Measurements from ENCODE around the gene RTN4R.

Gene RTN4R

GRCh38 chr22:20298803-20299745 is 31.0 kb upstream of the RTN4R start:
- Mint-ChIP-seq H3K27ac (ENCODE audit: low read depth) (no peak overlapping the region), H3K36me3 (ENCODE audit: insufficient read depth) (no peaks in the 10 kb centered on the region), H3K4me1 (peaks cover 7% of the 10 kb centered on the region), H3K9me3 (no peaks in the 10 kb centered on the region), H3K27me3 (peaks cover 9% of the 10 kb centered on the region), H3K4me3 (peak overlapping the region; percentile 77)
- peak; percentile 85 for ATAC-seq (replicated peaks; ENCODE audit: extremely low read depth, poor library complexity, severe bottlenecking)
- DNase-seq (ENCODE audit: low spot score in 2 of 2) = peak; percentile 74 to 77

DNA sequence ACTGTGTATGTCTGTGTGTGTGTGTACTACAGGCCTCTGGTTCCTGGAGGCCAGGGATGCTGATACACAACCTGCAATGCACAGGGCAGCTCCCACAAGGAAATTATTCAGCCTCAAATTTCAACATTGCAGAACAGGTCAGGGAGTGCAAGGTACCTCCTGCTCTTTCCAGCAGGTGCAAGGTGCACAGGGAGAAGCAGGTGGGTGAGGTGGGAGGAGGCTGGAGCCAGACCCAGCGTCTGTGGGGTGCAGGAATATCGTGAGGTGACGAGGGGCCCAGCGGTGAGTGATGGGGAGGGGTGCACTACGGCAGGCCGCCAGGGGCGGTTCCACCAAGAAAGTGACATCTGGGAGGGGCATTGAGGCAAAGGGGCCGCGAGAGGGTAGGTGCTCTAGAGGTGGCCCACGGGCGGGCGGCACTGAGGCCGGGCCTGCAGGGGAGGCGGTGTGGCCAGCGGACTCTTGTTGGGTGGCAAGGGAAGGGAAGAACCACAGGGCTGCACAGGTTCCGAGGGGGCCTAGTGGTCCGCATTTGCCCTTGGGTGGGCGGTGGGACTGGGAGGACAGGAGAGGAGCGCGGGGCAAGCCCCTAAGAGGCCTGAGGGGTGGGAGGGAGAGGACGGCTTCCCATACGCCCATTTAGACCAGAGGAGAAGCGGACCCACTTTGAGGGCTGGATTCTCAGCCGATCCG is 30.1 kb upstream of the RTN4R start:
- Mint-ChIP-seq H3K27ac (ENCODE audit: low read depth) (no peak overlapping the region), H3K9me3 (no peaks in the 10 kb centered on the region), H3K4me1 (peaks cover 7% of the 10 kb centered on the region), H3K36me3 (ENCODE audit: insufficient read depth) (no peaks in the 10 kb centered on the region), H3K27me3 (peaks cover 9% of the 10 kb centered on the region), H3K4me3 (peak overlapping the region; percentile 77)
- no peak for ATAC-seq (replicated peaks; ENCODE audit: extremely low read depth, poor library complexity, severe bottlenecking)
- DNase-seq (ENCODE audit: low spot score in 2 of 2) = no peak

GRCh38 chr22:20297414-20298109 is 29.4 kb upstream of the RTN4R start:
- Mint-ChIP-seq H3K9me3 (no peaks in the 10 kb centered on the region), H3K4me3 (peak overlapping the region; percentile 77), H3K27me3 (peaks cover 9% of the 10 kb centered on the region), H3K27ac (ENCODE audit: low read depth) (no peak overlapping the region), H3K4me1 (peaks cover 7% of the 10 kb centered on the region), H3K36me3 (ENCODE audit: insufficient read depth) (no peaks in the 10 kb centered on the region)
- DNase-seq (ENCODE audit: low spot score in 2 of 2) (no peak), ATAC-seq (replicated peaks; ENCODE audit: extremely low read depth, poor library complexity, severe bottlenecking) (no peak)

DNA sequence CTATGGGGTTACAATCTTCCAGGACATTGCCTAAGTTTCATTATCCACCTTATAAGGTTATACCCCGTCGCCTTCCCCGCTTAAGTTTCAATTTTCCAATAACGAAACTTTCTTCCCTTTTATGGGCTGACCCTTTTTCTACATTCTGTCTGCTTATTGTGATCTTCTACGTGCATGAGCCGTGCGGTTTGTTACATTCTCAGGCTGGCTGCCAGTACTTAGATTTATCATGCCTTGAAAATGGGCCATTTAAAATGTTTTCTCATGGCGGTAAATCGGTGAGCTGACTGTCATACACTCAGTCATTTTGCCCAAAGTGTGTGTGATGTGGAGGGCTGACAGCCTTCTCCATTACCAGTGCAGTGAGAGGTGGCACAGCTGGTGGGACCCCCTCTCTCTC is 28.5 kb upstream of the RTN4R start:
- ATAC-seq (replicated peaks; ENCODE audit: extremely low read depth, poor library complexity, severe bottlenecking) (no peak), DNase-seq (ENCODE audit: low spot score in 2 of 2) (no peak)
- Mint-ChIP-seq H3K27me3 (peaks cover 9% of the 10 kb centered on the region), H3K36me3 (ENCODE audit: insufficient read depth) (no peaks in the 10 kb centered on the region), H3K4me1 (peaks cover 7% of the 10 kb centered on the region), H3K9me3 (no peaks in the 10 kb centered on the region), H3K27ac (ENCODE audit: low read depth) (no peak overlapping the region), H3K4me3 (no peak overlapping the region)

GRCh38 chr22:20295262-20296064 is 27.3 kb upstream of the RTN4R start:
- Mint-ChIP-seq H3K36me3 (ENCODE audit: insufficient read depth) (no peaks in the 10 kb centered on the region), H3K4me3 (no peak overlapping the region), H3K4me1 (peaks cover 7% of the 10 kb centered on the region), H3K27me3 (no peaks in the 10 kb centered on the region), H3K9me3 (no peaks in the 10 kb centered on the region), H3K27ac (ENCODE audit: low read depth) (no peak overlapping the region)
- DNase-seq (ENCODE audit: low spot score in 2 of 2) (no peak), ATAC-seq (replicated peaks; ENCODE audit: extremely low read depth, poor library complexity, severe bottlenecking) (no peak)

DNA sequence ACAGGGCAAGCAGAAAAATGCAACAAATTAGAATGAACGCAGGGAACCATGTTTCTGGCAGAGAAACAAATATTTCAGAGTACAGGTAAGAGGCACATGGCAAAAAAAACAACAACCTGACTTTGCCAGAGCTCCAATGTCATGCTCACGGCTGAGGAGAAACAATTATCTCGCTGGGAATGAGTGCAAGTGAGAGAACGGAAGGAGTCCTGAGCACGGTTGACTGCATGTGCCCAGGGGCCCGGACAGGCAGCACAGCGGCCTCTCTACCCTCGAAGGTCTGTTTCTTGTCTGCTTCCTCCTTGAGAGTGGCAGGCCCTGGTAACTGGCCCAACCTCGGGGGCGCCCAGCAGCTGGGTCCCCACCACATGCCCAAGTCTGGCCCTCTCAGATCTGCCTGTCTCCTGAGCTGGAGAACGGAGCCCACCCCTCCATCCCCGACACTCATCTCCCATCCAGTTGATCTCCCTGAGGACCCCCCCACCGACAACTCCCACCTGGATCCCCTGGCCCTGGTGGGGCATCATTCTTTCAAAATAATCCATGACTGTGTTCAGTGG is 24.6 kb upstream of the RTN4R start:
- H3K36me3 Mint-ChIP-seq (ENCODE audit: insufficient read depth) = peaks cover 1% of the 10 kb centered on the region
- no peak for DNase-seq (ENCODE audit: low spot score in 2 of 2)
- no peaks in the 10 kb centered on the region for H3K4me1 Mint-ChIP-seq
- no peak overlapping the region for H3K27ac Mint-ChIP-seq (ENCODE audit: low read depth)
- H3K27me3 Mint-ChIP-seq = no peaks in the 10 kb centered on the region
- H3K9me3 Mint-ChIP-seq = no peaks in the 10 kb centered on the region
- ATAC-seq (replicated peaks; ENCODE audit: extremely low read depth, poor library complexity, severe bottlenecking) = no peak
- H3K4me3 Mint-ChIP-seq = no peak overlapping the region

- peaks cover under 1% of the 10 kb centered on the region for H3K27me3 Mint-ChIP-seq
- H3K9me3 Mint-ChIP-seq = no peaks in the 10 kb centered on the region
- no peaks in the 10 kb centered on the region for H3K4me1 Mint-ChIP-seq
- DNase-seq (ENCODE audit: low spot score in 2 of 2) = no peak
- H3K27ac Mint-ChIP-seq (ENCODE audit: low read depth) = no peak overlapping the region
- H3K4me3 Mint-ChIP-seq = no peak overlapping the region
- peaks cover 1% of the 10 kb centered on the region for H3K36me3 Mint-ChIP-seq (ENCODE audit: insufficient read depth)
- ATAC-seq (replicated peaks; ENCODE audit: extremely low read depth, poor library complexity, severe bottlenecking) = no peak
Measured at GRCh38 chr22:20292108-20292507, 24.0 kb upstream of the RTN4R start.

DNA sequence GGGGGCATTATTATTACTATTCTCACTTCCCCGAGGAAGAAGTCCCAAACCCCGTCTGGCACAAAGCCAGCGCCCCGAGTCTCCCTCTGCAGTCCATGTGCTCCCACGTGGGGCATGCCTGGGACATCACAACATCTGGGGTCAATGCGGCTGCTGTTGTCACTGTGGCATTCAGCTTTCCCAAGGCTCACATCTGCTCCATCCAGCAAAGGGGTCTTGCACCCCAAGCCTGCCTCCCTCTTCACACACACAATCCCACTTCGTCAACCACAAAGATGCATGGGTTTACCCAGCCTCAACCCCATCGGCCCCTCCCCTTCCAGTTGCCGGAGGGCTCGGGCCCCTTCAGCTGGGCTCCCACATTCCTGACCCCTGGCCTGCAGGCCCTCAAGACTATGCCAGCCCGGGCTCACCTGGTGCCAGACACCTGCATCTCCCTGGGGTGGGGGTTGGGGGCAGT is 23.5 kb upstream of the RTN4R start:
- peaks cover 1% of the 10 kb centered on the region for H3K36me3 Mint-ChIP-seq (ENCODE audit: insufficient read depth)
- ATAC-seq (replicated peaks; ENCODE audit: extremely low read depth, poor library complexity, severe bottlenecking) = no peak
- no peak for DNase-seq (ENCODE audit: low spot score in 2 of 2)
- H3K4me3 Mint-ChIP-seq = no peak overlapping the region
- peaks cover 5% of the 10 kb centered on the region for H3K27me3 Mint-ChIP-seq
- H3K27ac Mint-ChIP-seq (ENCODE audit: low read depth) = no peak overlapping the region
- no peaks in the 10 kb centered on the region for H3K4me1 Mint-ChIP-seq
- H3K9me3 Mint-ChIP-seq = no peaks in the 10 kb centered on the region

GRCh38 chr22:20291249-20291586 is 23.1 kb upstream of the RTN4R start:
- Mint-ChIP-seq H3K9me3 (no peaks in the 10 kb centered on the region), H3K27ac (ENCODE audit: low read depth) (no peak overlapping the region), H3K4me3 (no peak overlapping the region), H3K27me3 (peaks cover 7% of the 10 kb centered on the region), H3K4me1 (no peaks in the 10 kb centered on the region), H3K36me3 (ENCODE audit: insufficient read depth) (peaks cover 2% of the 10 kb centered on the region)
- DNase-seq (ENCODE audit: low spot score in 2 of 2) (no peak), ATAC-seq (replicated peaks; ENCODE audit: extremely low read depth, poor library complexity, severe bottlenecking) (no peak)

GRCh38 chr22:20290578-20291248 is 22.6 kb upstream of the RTN4R start:
- H3K4me3 Mint-ChIP-seq = no peak overlapping the region
- H3K4me1 Mint-ChIP-seq = no peaks in the 10 kb centered on the region
- ATAC-seq (replicated peaks; ENCODE audit: extremely low read depth, poor library complexity, severe bottlenecking) = no peak
- no peak for DNase-seq (ENCODE audit: low spot score in 2 of 2)
- no peaks in the 10 kb centered on the region for H3K9me3 Mint-ChIP-seq
- no peak overlapping the region for H3K27ac Mint-ChIP-seq (ENCODE audit: low read depth)
- H3K36me3 Mint-ChIP-seq (ENCODE audit: insufficient read depth) = peaks cover 3% of the 10 kb centered on the region
- peaks cover 7% of the 10 kb centered on the region for H3K27me3 Mint-ChIP-seq

GRCh38 chr22:20290045-20290392 is 21.9 kb upstream of the RTN4R start:
- Mint-ChIP-seq H3K9me3 (no peaks in the 10 kb centered on the region), H3K27me3 (peaks cover 7% of the 10 kb centered on the region), H3K36me3 (ENCODE audit: insufficient read depth) (peaks cover 3% of the 10 kb centered on the region), H3K27ac (ENCODE audit: low read depth) (no peak overlapping the region), H3K4me1 (no peaks in the 10 kb centered on the region), H3K4me3 (no peak overlapping the region)
- no peak for DNase-seq (ENCODE audit: low spot score in 2 of 2)
- no peak for ATAC-seq (replicated peaks; ENCODE audit: extremely low read depth, poor library complexity, severe bottlenecking)

Measured in central memory CD8-positive, alpha-beta T cell (primary cell).